Measurements from ENCODE around the gene EFS.

- no peak for TF ChIP-seq CTCF (IDR thresholded peaks at IDR 0.05)
- TF ChIP-seq POLR2AphosphoS5 (IDR thresholded peaks at IDR 0.05): no peak
These were observed 7.5 kb upstream of the EFS start, which contains the start of gene IL25 for GRCh38 chr14:23372509-23372908.

Measured in sigmoid colon (tissue), 4 donors.